Measurements from ENCODE around the gene VWCE. TPM values are rescaled to one million over a fixed set of nuclear protein-coding genes. Genes with fewer than 3 reads are reported as not detected.
"Not testable (repeated sequence)": the region's sequence is repeated elsewhere in the genome, so short reads cannot be mapped to it uniquely, and the experiment has no call there.

The VWCE gene
- total and polyA plus RNA-seq, 2 donors from 2014 or later: 0.32 to 1.2 TPM

DNA sequence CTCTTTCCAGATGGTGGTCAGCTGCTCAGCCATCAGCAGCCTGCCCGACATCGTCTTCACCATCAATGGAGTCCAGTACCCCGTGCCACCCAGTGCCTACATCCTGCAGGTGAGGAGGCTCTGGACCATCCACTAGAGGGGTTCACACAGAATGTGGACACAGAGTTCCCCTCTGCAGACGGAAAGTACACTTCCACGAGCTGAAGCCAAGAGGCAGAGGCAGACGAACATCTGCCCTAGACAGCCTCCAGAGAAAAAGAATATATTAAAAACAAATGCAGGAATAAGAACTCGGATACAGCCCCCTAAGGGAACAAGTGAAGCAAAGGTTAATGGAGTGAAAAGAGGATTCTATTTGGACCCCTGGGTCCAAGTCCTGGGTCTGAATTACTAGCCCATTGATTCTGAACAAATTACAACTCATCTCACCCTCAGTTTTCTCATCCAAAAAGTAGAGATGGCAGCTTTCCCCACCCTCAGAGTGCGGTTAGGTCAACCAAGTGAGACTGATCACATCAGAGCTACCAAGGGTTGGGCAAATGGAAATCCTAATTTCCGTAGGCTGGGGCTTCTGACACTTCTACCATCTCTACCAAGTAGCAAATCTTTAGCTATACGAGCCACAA is 83.7 kb downstream of the VWCE start:
- H3K27me3 ChIP-seq (ENCODE audit: control insufficient read depth, insufficient read depth, low read length); intact Hi-C loops (cut with DNase I); H3K9me3 ChIP-seq (ENCODE audit: control insufficient read depth in 2 of 3, insufficient read depth in 1 of 3, low read length in 3 of 3); H3K4me3 ChIP-seq (ENCODE audit: low read length in 3 of 3); H3K27ac ChIP-seq (ENCODE audit: low read depth in 2 of 2, low read length in 2 of 2); H3K9ac ChIP-seq (ENCODE audit: low read length in 3 of 3); DNase-seq; H3K36me3 ChIP-seq (ENCODE audit: control insufficient read depth in 2 of 3, insufficient read depth in 3 of 3, low read length in 3 of 3); H3K4me1 ChIP-seq (ENCODE audit: control insufficient read depth in 2 of 3, insufficient read depth in 2 of 3, low read depth in 1 of 3, low read length in 3 of 3); FAIRE-seq: not testable (repeated sequence)

DNA sequence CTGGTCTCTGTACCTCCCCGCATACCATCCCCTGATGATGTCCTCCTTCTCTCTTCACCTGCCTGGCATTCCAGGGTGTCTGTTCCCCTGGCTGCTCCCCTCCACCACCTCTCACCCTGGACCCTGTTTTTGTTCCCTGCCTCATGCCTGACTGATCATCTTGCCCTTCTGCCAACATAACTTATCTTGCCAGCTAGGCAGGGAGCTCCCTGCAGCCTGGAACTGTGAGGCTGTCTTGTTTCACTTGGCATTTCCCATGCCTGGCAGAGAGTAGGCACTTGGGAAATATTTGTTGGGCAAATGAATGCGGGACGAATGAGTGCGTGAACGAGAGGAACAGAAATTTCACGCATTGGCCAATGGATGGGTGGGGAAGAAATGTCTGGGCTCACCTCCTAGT is 84.5 kb downstream of the VWCE start:
- FAIRE-seq; H3K4me3 ChIP-seq (ENCODE audit: low read length in 3 of 3); H3K4me1 ChIP-seq (ENCODE audit: control insufficient read depth in 2 of 3, insufficient read depth in 2 of 3, low read depth in 1 of 3, low read length in 3 of 3); H3K27me3 ChIP-seq (ENCODE audit: control insufficient read depth, insufficient read depth, low read length); H3K9ac ChIP-seq (ENCODE audit: low read length in 3 of 3); intact Hi-C loops (cut with DNase I); H3K36me3 ChIP-seq (ENCODE audit: control insufficient read depth in 2 of 3, insufficient read depth in 3 of 3, low read length in 3 of 3); H3K9me3 ChIP-seq (ENCODE audit: control insufficient read depth in 2 of 3, insufficient read depth in 1 of 3, low read length in 3 of 3); DNase-seq; H3K27ac ChIP-seq (ENCODE audit: low read depth in 2 of 2, low read length in 2 of 2): not testable (repeated sequence)

Other genes starting within 250 kb of the VWCE start
- 2.9 TPM for gene CD5, start 192.8 kb downstream of the VWCE start, total RNA-seq
- 0.26 TPM for gene CD5, start 192.8 kb downstream of the VWCE start, polyA plus RNA-seq (ENCODE audit: insufficient read depth, low read depth, low replicate concordance)
- gene VPS37C, start 133.9 kb downstream of the VWCE start, total RNA-seq: 31.8 TPM
- 13.9 TPM for gene VPS37C, start 133.9 kb downstream of the VWCE start, polyA plus RNA-seq (ENCODE audit: insufficient read depth, low read depth, low replicate concordance)
- 0.54 TPM for gene PGA3, start 91.8 kb downstream of the VWCE start, total RNA-seq
- not detected for gene PGA3, start 91.8 kb downstream of the VWCE start, polyA plus RNA-seq (ENCODE audit: insufficient read depth, low read depth, low replicate concordance)
- not detected for gene PGA4, start 73.0 kb downstream of the VWCE start, total RNA-seq
- gene PGA4, start 73.0 kb downstream of the VWCE start, polyA plus RNA-seq (ENCODE audit: insufficient read depth, low read depth, low replicate concordance): not detected
- gene PGA5, start 54.1 kb downstream of the VWCE start, total RNA-seq: 0.35 TPM
- not detected for gene PGA5, start 54.1 kb downstream of the VWCE start, polyA plus RNA-seq (ENCODE audit: insufficient read depth, low read depth, low replicate concordance)
- 185 TPM for gene DDB1, start 37.8 kb upstream of the VWCE start, total RNA-seq
- gene DDB1, start 37.8 kb upstream of the VWCE start, polyA plus RNA-seq (ENCODE audit: insufficient read depth, low read depth, low replicate concordance): 131 TPM
- 64.6 TPM for gene TKFC, start 37.9 kb upstream of the VWCE start, total RNA-seq
- gene TKFC, start 37.9 kb upstream of the VWCE start, polyA plus RNA-seq (ENCODE audit: insufficient read depth, low read depth, low replicate concordance): 107 TPM
- gene CYB561A3, start 66.6 kb upstream of the VWCE start, total RNA-seq: 36.8 TPM
- 29.7 TPM for gene CYB561A3, start 66.6 kb upstream of the VWCE start, polyA plus RNA-seq (ENCODE audit: insufficient read depth, low read depth, low replicate concordance)
- 42.3 TPM for gene TMEM138, start 67.1 kb upstream of the VWCE start, total RNA-seq
- 62.3 TPM for gene TMEM138, start 67.1 kb upstream of the VWCE start, polyA plus RNA-seq (ENCODE audit: insufficient read depth, low read depth, low replicate concordance)
- 11.1 TPM for gene TMEM216, start 97.3 kb upstream of the VWCE start, total RNA-seq
- 16.2 TPM for gene TMEM216, start 97.3 kb upstream of the VWCE start, polyA plus RNA-seq (ENCODE audit: insufficient read depth, low read depth, low replicate concordance)
- 94.5 TPM for gene CPSF7, start 134.7 kb upstream of the VWCE start, total RNA-seq
- gene CPSF7, start 134.7 kb upstream of the VWCE start, polyA plus RNA-seq (ENCODE audit: insufficient read depth, low read depth, low replicate concordance): 28.4 TPM
- 40.7 TPM for gene SDHAF2, start 134.8 kb upstream of the VWCE start, total RNA-seq
- 77.1 TPM for gene SDHAF2, start 134.8 kb upstream of the VWCE start, polyA plus RNA-seq (ENCODE audit: insufficient read depth, low read depth, low replicate concordance)
- 2.9 TPM for gene LRRC10B, start 213.4 kb upstream of the VWCE start, total RNA-seq
- 1.0 TPM for gene LRRC10B, start 213.4 kb upstream of the VWCE start, polyA plus RNA-seq (ENCODE audit: insufficient read depth, low read depth, low replicate concordance)